ENCODE data around the gene MAPT. TPM values are rescaled to one million over a fixed set of nuclear protein-coding genes. Genes with fewer than 3 reads are reported as not detected.

Gene MAPT
- total and polyA plus RNA-seq, 9 donors, result 3.8 to 8.8 (median 5.8) TPM

GRCh38 chr17:46028981-46029565 is 134.7 kb downstream of the MAPT start:
- Histone ChIP-seq H3K27ac (ENCODE audit: low read length) (no peak overlapping the region), H3K4me3 (ENCODE audit: low read length) (no peak overlapping the region), H3K9me3 (replicated peaks; ENCODE audit: control insufficient read depth, low read depth, low read length) (no peaks in the 10 kb centered on the region), H3K36me3 (ENCODE audit: control insufficient read depth, insufficient read depth, low read length) (peaks cover 77% of the 10 kb centered on the region), H3K4me1 (ENCODE audit: control insufficient read depth, insufficient read depth, low read length) (peaks cover 29% of the 10 kb centered on the region), H3K27me3 (ENCODE audit: control insufficient read depth, insufficient read depth, low read length) (no peaks in the 10 kb centered on the region)
- DNase-seq, result no peak
- WGBS (ENCODE audit: insufficient coverage), result 75% methylated on average over 1 of the region's 4 CpGs

GRCh38 chr17:46029627-46030026 is 135.3 kb downstream of the MAPT start:
- Histone ChIP-seq H3K9me3 (replicated peaks; ENCODE audit: control insufficient read depth, low read depth, low read length) (no peaks in the 10 kb centered on the region), H3K27ac (ENCODE audit: low read length) (no peak overlapping the region), H3K4me3 (ENCODE audit: low read length) (no peak overlapping the region), H3K4me1 (ENCODE audit: control insufficient read depth, insufficient read depth, low read length) (peaks cover 29% of the 10 kb centered on the region), H3K36me3 (ENCODE audit: control insufficient read depth, insufficient read depth, low read length) (peaks cover 77% of the 10 kb centered on the region), H3K27me3 (ENCODE audit: control insufficient read depth, insufficient read depth, low read length) (no peaks in the 10 kb centered on the region)
- DNase-seq, result no peak
- 100% methylated on average over 4 of the region's 6 CpGs for WGBS (ENCODE audit: insufficient coverage)

- Histone ChIP-seq H3K27me3 (ENCODE audit: control insufficient read depth, insufficient read depth, low read length) (no peaks in the 10 kb centered on the region), H3K36me3 (ENCODE audit: control insufficient read depth, insufficient read depth, low read length) (peaks cover 79% of the 10 kb centered on the region), H3K4me1 (ENCODE audit: control insufficient read depth, insufficient read depth, low read length) (peaks cover 26% of the 10 kb centered on the region), H3K27ac (ENCODE audit: low read length) (no peak overlapping the region), H3K9me3 (replicated peaks; ENCODE audit: control insufficient read depth, low read depth, low read length) (no peaks in the 10 kb centered on the region), H3K4me3 (ENCODE audit: low read length) (no peak overlapping the region)
- WGBS (ENCODE audit: insufficient coverage), result 60% methylated on average over 2 of the region's 3 CpGs
- DNase-seq, result no peak
These were observed 136.4 kb downstream of the MAPT start for GRCh38 chr17:46030752-46031151.

GRCh38 chr17:46031440-46031839 is 137.1 kb downstream of the MAPT start:
- H3K4me1 ChIP-seq (ENCODE audit: control insufficient read depth, insufficient read depth, low read length), result peaks cover 20% of the 10 kb centered on the region
- no peak for DNase-seq
- H3K9me3 ChIP-seq (replicated peaks; ENCODE audit: control insufficient read depth, low read depth, low read length), result no peaks in the 10 kb centered on the region
- no peaks in the 10 kb centered on the region for H3K27me3 ChIP-seq (ENCODE audit: control insufficient read depth, insufficient read depth, low read length)
- H3K27ac ChIP-seq (ENCODE audit: low read length), result no peak overlapping the region
- 94% methylated on average over 15 of the region's 16 CpGs for WGBS (ENCODE audit: insufficient coverage)
- peaks cover 80% of the 10 kb centered on the region for H3K36me3 ChIP-seq (ENCODE audit: control insufficient read depth, insufficient read depth, low read length)
- no peak overlapping the region for H3K4me3 ChIP-seq (ENCODE audit: low read length)

- no peak overlapping the region for H3K4me3 ChIP-seq (ENCODE audit: low read length)
- H3K27me3 ChIP-seq (ENCODE audit: control insufficient read depth, insufficient read depth, low read length), result no peaks in the 10 kb centered on the region
- peaks cover 80% of the 10 kb centered on the region for H3K36me3 ChIP-seq (ENCODE audit: control insufficient read depth, insufficient read depth, low read length)
- no peaks in the 10 kb centered on the region for H3K9me3 ChIP-seq (replicated peaks; ENCODE audit: control insufficient read depth, low read depth, low read length)
- H3K4me1 ChIP-seq (ENCODE audit: control insufficient read depth, insufficient read depth, low read length), result peaks cover 16% of the 10 kb centered on the region
- H3K27ac ChIP-seq (ENCODE audit: low read length), result no peak overlapping the region
- no peak for DNase-seq
- WGBS (ENCODE audit: insufficient coverage), result 87% methylated on average over 5 of the region's 8 CpGs
These were observed 137.6 kb downstream of the MAPT start for GRCh38 chr17:46031920-46032319.

GRCh38 chr17:46032909-46033308 is 138.6 kb downstream of the MAPT start:
- H3K27ac ChIP-seq (ENCODE audit: low read length), result no peak overlapping the region
- H3K9me3 ChIP-seq (replicated peaks; ENCODE audit: control insufficient read depth, low read depth, low read length), result no peaks in the 10 kb centered on the region
- no peak for DNase-seq
- peaks cover 6% of the 10 kb centered on the region for H3K4me1 ChIP-seq (ENCODE audit: control insufficient read depth, insufficient read depth, low read length)
- no peaks in the 10 kb centered on the region for H3K27me3 ChIP-seq (ENCODE audit: control insufficient read depth, insufficient read depth, low read length)
- H3K4me3 ChIP-seq (ENCODE audit: low read length), result no peak overlapping the region
- peaks cover 80% of the 10 kb centered on the region for H3K36me3 ChIP-seq (ENCODE audit: control insufficient read depth, insufficient read depth, low read length)
- WGBS (ENCODE audit: insufficient coverage), result 100% methylated on average over 8 of the region's 11 CpGs

GRCh38 chr17:46033392-46033791 is 139.0 kb downstream of the MAPT start:
- Histone ChIP-seq H3K4me1 (ENCODE audit: control insufficient read depth, insufficient read depth, low read length) (peaks cover 5% of the 10 kb centered on the region), H3K27ac (ENCODE audit: low read length) (no peak overlapping the region), H3K36me3 (ENCODE audit: control insufficient read depth, insufficient read depth, low read length) (peaks cover 84% of the 10 kb centered on the region), H3K9me3 (replicated peaks; ENCODE audit: control insufficient read depth, low read depth, low read length) (no peaks in the 10 kb centered on the region), H3K4me3 (ENCODE audit: low read length) (no peak overlapping the region), H3K27me3 (ENCODE audit: control insufficient read depth, insufficient read depth, low read length) (no peaks in the 10 kb centered on the region)
- DNase-seq, result no peak
- WGBS (ENCODE audit: insufficient coverage), result 85% methylated on average over 2 of the region's 3 CpGs

GRCh38 chr17:46035112-46035818 is 140.9 kb downstream of the MAPT start:
- DNase-seq, result peak; percentile 25
- Histone ChIP-seq H3K36me3 (ENCODE audit: control insufficient read depth, insufficient read depth, low read length) (peaks cover 90% of the 10 kb centered on the region), H3K27ac (ENCODE audit: low read length) (no peak overlapping the region), H3K4me1 (ENCODE audit: control insufficient read depth, insufficient read depth, low read length) (no peaks in the 10 kb centered on the region), H3K4me3 (ENCODE audit: low read length) (no peak overlapping the region), H3K9me3 (replicated peaks; ENCODE audit: control insufficient read depth, low read depth, low read length) (no peaks in the 10 kb centered on the region), H3K27me3 (ENCODE audit: control insufficient read depth, insufficient read depth, low read length) (no peaks in the 10 kb centered on the region)
- WGBS (ENCODE audit: insufficient coverage), result 20% methylated on average over 1 of the region's 3 CpGs

- WGBS (ENCODE audit: insufficient coverage), result 81% methylated on average over 5 of the region's 6 CpGs
- no peak for DNase-seq
- Histone ChIP-seq H3K4me1 (ENCODE audit: control insufficient read depth, insufficient read depth, low read length) (no peaks in the 10 kb centered on the region), H3K27ac (ENCODE audit: low read length) (no peak overlapping the region), H3K36me3 (ENCODE audit: control insufficient read depth, insufficient read depth, low read length) (peaks cover 86% of the 10 kb centered on the region), H3K9me3 (replicated peaks; ENCODE audit: control insufficient read depth, low read depth, low read length) (no peaks in the 10 kb centered on the region), H3K4me3 (ENCODE audit: low read length) (no peak overlapping the region), H3K27me3 (ENCODE audit: control insufficient read depth, insufficient read depth, low read length) (no peaks in the 10 kb centered on the region)
These were observed 142.1 kb downstream of the MAPT start for GRCh38 chr17:46036491-46036890.

GRCh38 chr17:46037722-46038255 is 143.4 kb downstream of the MAPT start:
- H3K27ac ChIP-seq (ENCODE audit: low read length), result no peak overlapping the region
- no peaks in the 10 kb centered on the region for H3K9me3 ChIP-seq (replicated peaks; ENCODE audit: control insufficient read depth, low read depth, low read length)

More at GRCh38 chr17:46037722-46038255, 143.4 kb downstream of the MAPT start:
- Histone ChIP-seq H3K36me3 (ENCODE audit: control insufficient read depth, insufficient read depth, low read length) (peaks cover 80% of the 10 kb centered on the region), H3K4me1 (ENCODE audit: control insufficient read depth, insufficient read depth, low read length) (no peaks in the 10 kb centered on the region), H3K27me3 (ENCODE audit: control insufficient read depth, insufficient read depth, low read length) (no peaks in the 10 kb centered on the region), H3K4me3 (ENCODE audit: low read length) (no peak overlapping the region)
- DNase-seq, result no peak
- 57% methylated on average over 3 of the region's 4 CpGs for WGBS (ENCODE audit: insufficient coverage)

Measured in muscle of leg (tissue), 11 donors.